Panc1 (cell line): ENCODE results near the gene CCDC187. TPM values are rescaled to one million over a fixed set of nuclear protein-coding genes. Genes with fewer than 3 reads are reported as not detected.

Source experiments
- ATAC-seq: fragments of 200-7000 bp; cut with Tn5 transposase; 2 replicates; pipeline ENCODE4 v1.9.1; 2020; ENCODE audit warnings: mild to moderate bottlenecking, moderate library complexity
- BruUV-seq: library from RNA; stranded (reverse); fragments of 400-500 nt; replicated peaks from 2 replicates; lab custom pipeline; 2021; lab: Mats Ljungman, UMichigan
- CTCF ChIA-PET: fragments of 300-600 bp; sonication (Branson Sonifier 250); formaldehyde crosslinking; loops from one replicate; lab custom pipeline; 2022; ENCODE audit warnings: antibody characterized with exemption; lab: Charles Lee
- POLR2A ChIA-PET: fragments of 300-600 bp; sonication (Branson Sonifier 250); formaldehyde crosslinking; loops from one replicate; lab custom pipeline; 2022; ENCODE audit warnings: antibody characterized with exemption; lab: Charles Lee
- DNase-seq: peaks from one replicate; pipeline ENCODE4 v3.0.0-alpha.2; 2010; ENCODE audit warnings: low read depth, low spot score
- H3K27ac ChIP-seq: 2 replicates; pipeline ENCODE4 v1.5.1; 2011; ENCODE audit warnings: mild to moderate bottlenecking, low read length, inconsistent platforms
- H3K27me3 ChIP-seq: fragments of 200-500 bp; sonication (Bioruptor generic); 2 replicates; pipeline ENCODE4 v1.6.0; 2014; ENCODE audit warnings: low read length, inconsistent platforms; ENCODE audit not compliant: control insufficient read depth, insufficient read depth
- H3K36me3 ChIP-seq: fragments of 200-500 bp; sonication (Bioruptor generic); 2 replicates; pipeline ENCODE4 v1.5.1; 2014; ENCODE audit warnings: inconsistent platforms, mild to moderate bottlenecking, low read length, moderate library complexity; ENCODE audit not compliant: control insufficient read depth, insufficient read depth
- H3K4me1 ChIP-seq: 2 replicates; pipeline ENCODE4 v1.5.1; 2011; ENCODE audit warnings: inconsistent platforms, mild to moderate bottlenecking, low read length, moderate library complexity; ENCODE audit not compliant: control insufficient read depth, insufficient read depth
- H3K4me3 ChIP-seq, 2 experiments: 2 replicates each; pipeline ENCODE4 v1.5.1; 2011 to 2012; ENCODE audit warnings: low read depth in 2 of 2, low read length in 2 of 2, mild to moderate bottlenecking in 2 of 2, inconsistent platforms in 1 of 2, moderate library complexity in 1 of 2
- H3K9me3 ChIP-seq: fragments of 200-500 bp; sonication (Bioruptor generic); 2 replicates; pipeline ENCODE4 v1.5.1; 2014; ENCODE audit warnings: low read depth, mild to moderate bottlenecking, inconsistent platforms, low read length, moderate library complexity; ENCODE audit not compliant: control insufficient read depth, insufficient read depth
- POLR2AphosphoS5 ChIP-seq: IDR thresholded peaks from 2 replicates; pipeline ENCODE4 v1.6.1; 2012; ENCODE audit warnings: mild to moderate bottlenecking, low read depth, low read length, moderate library complexity
- SIN3A ChIP-seq: IDR thresholded peaks from 2 replicates; pipeline ENCODE4 v1.6.1; 2012; ENCODE audit warnings: low read depth, mild to moderate bottlenecking, low read length, moderate library complexity, borderline replicate concordance; ENCODE audit not compliant: insufficient read depth
- TCF7L2 ChIP-seq: IDR thresholded peaks from 2 replicates; pipeline ENCODE4 v1.6.1; 2011; ENCODE audit warnings: mild to moderate bottlenecking, low read depth, low read length, inconsistent platforms
- in situ Hi-C: cut with HindIII; loops from 2 replicates; pipeline ENCODE4 v1.10.0; 2016; ENCODE audit warnings: low sequenced_read_pairs, low pct_unique_long_range_greater_than_20kb
- intact Hi-C: fragments of 100-400 bp; cut with micrococcal nuclease; formaldehyde crosslinking; loops from one replicate; pipeline ENCODE4 v1.10.0; 2022; ENCODE audit not compliant: unreplicated experiment
- total RNA-seq: library from RNA; stranded (reverse); gene quantifications from one replicate; pipeline ENCODE4 v1.2.1, GENCODE V29; 2021; ENCODE audit not compliant: unreplicated experiment
- TF ChIP-seq, protein P1 (sequence below): fragments of 450-650 bp; IDR thresholded peaks from 2 replicates; pipeline ENCODE4 v1.5.1; 2017; ENCODE audit warnings: mild to moderate bottlenecking
- TF ChIP-seq, protein P2 (sequence below), 2 experiments: IDR thresholded peaks; 2 replicates each; pipeline ENCODE4 v1.6.1; 2011 to 2012; ENCODE audit warnings: low read depth in 2 of 2, control low read depth in 1 of 2, low read length in 1 of 2, mild to moderate bottlenecking in 1 of 2, moderate library complexity in 1 of 2; ENCODE audit not compliant: insufficient read depth in 1 of 2

Gene CCDC187
- total RNA-seq, 1 experiment from 2014 or later: not detected

- Histone ChIP-seq H3K9me3 (no peaks in the 10 kb centered on the region), H3K4me3 (no peak overlapping the region), H3K4me1 (no peaks in the 10 kb centered on the region), H3K27ac (no peak overlapping the region), H3K27me3 (no peaks in the 10 kb centered on the region), H3K36me3 (no peaks in the 10 kb centered on the region)
- peak; percentile 76 for ATAC-seq
- intact Hi-C loops: no loop called here
- ChIA-PET CTCF (no interaction called here), POLR2A (no interaction called here)
- TF ChIP-seq SIN3A (no peak), POLR2AphosphoS5 (no peak), TCF7L2 (no peak)
- TF ChIP-seq, protein P1, sequence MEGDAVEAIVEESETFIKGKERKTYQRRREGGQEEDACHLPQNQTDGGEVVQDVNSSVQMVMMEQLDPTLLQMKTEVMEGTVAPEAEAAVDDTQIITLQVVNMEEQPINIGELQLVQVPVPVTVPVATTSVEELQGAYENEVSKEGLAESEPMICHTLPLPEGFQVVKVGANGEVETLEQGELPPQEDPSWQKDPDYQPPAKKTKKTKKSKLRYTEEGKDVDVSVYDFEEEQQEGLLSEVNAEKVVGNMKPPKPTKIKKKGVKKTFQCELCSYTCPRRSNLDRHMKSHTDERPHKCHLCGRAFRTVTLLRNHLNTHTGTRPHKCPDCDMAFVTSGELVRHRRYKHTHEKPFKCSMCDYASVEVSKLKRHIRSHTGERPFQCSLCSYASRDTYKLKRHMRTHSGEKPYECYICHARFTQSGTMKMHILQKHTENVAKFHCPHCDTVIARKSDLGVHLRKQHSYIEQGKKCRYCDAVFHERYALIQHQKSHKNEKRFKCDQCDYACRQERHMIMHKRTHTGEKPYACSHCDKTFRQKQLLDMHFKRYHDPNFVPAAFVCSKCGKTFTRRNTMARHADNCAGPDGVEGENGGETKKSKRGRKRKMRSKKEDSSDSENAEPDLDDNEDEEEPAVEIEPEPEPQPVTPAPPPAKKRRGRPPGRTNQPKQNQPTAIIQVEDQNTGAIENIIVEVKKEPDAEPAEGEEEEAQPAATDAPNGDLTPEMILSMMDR: no peak
- TF ChIP-seq, protein P2, sequence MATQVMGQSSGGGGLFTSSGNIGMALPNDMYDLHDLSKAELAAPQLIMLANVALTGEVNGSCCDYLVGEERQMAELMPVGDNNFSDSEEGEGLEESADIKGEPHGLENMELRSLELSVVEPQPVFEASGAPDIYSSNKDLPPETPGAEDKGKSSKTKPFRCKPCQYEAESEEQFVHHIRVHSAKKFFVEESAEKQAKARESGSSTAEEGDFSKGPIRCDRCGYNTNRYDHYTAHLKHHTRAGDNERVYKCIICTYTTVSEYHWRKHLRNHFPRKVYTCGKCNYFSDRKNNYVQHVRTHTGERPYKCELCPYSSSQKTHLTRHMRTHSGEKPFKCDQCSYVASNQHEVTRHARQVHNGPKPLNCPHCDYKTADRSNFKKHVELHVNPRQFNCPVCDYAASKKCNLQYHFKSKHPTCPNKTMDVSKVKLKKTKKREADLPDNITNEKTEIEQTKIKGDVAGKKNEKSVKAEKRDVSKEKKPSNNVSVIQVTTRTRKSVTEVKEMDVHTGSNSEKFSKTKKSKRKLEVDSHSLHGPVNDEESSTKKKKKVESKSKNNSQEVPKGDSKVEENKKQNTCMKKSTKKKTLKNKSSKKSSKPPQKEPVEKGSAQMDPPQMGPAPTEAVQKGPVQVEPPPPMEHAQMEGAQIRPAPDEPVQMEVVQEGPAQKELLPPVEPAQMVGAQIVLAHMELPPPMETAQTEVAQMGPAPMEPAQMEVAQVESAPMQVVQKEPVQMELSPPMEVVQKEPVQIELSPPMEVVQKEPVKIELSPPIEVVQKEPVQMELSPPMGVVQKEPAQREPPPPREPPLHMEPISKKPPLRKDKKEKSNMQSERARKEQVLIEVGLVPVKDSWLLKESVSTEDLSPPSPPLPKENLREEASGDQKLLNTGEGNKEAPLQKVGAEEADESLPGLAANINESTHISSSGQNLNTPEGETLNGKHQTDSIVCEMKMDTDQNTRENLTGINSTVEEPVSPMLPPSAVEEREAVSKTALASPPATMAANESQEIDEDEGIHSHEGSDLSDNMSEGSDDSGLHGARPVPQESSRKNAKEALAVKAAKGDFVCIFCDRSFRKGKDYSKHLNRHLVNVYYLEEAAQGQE (IDR thresholded peaks at IDR 0.05; ENCODE audit: insufficient read depth in 1 of 2, low read depth in 2 of 2, low read length in 1 of 2): no peak
- DNase-seq: no peak
- in situ Hi-C loops: no loop called here
- no TSS peak for BruUV-seq
Observed at GRCh38 chr9:136220017-136220729, 83.7 kb downstream of the CCDC187 start.

DNA sequence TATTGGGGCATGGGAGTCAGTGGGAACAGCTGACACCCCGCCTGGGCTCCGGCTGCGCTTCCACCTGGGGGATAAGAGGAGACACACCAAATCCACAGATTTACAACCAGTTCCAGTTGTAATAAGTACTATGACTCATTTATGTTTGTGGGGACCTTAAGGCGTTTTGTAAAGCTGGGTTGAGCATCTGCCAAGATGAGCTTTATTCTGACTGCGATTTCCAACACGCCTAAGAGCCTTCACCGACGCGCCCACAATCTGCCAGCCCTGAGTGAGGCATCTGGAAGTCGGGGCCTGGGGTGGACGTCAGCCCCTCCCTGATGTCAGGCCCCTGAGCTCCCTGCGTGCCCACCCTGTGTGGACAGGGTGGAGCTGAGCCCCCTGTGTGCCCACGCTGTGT is 84.6 kb downstream of the CCDC187 start:
- 0 out of 2 replicates have a peak, but pooled peaks cover 2% of the 10 kb centered on the region for H3K36me3 ChIP-seq
- intact Hi-C loops: no loop called here
- no peaks in the 10 kb centered on the region for H3K4me1 ChIP-seq
- no peaks in the 10 kb centered on the region; the same call in 1 of the 2 replicates for H3K9me3 ChIP-seq
- ChIA-PET CTCF (no interaction called here), POLR2A (no interaction called here)
- BruUV-seq: no TSS peak
- DNase-seq: no peak
- H3K27ac ChIP-seq: no peak overlapping the region
- H3K4me3 ChIP-seq: no peak overlapping the region
- no peak for ATAC-seq
- no peaks in the 10 kb centered on the region for H3K27me3 ChIP-seq
- no peak for TF ChIP-seq SIN3A
- no peak for TF ChIP-seq TCF7L2
- TF ChIP-seq, protein P2 (IDR thresholded peaks at IDR 0.05; ENCODE audit: insufficient read depth in 1 of 2, low read depth in 2 of 2, low read length in 1 of 2): no peak
- no peak for TF ChIP-seq POLR2AphosphoS5
- TF ChIP-seq, protein P1: no peak
- in situ Hi-C loops: no loop called here
